ENCODE results near the gene TREML1.
"Not testable (repeated sequence)": the region's sequence is repeated elsewhere in the genome, so short reads cannot be mapped to it uniquely, and the experiment has no call there.

The TREML1 gene

GRCh38 chr6:41122373-41122772, 31.8 kb downstream of the TREML1 start:
- H3K4me2 ChIP-seq (ENCODE audit: low read length) = no peak overlapping the region
- H3K9ac ChIP-seq = no peak overlapping the region
- no peaks in the 10 kb centered on the region for H3K9me3 ChIP-seq (ENCODE audit: control insufficient read depth, low read length)
- no peaks in the 10 kb centered on the region for H3K4me1 ChIP-seq
- H3K27me3 ChIP-seq (ENCODE audit: control insufficient read depth, insufficient read depth, low read length) = no peaks in the 10 kb centered on the region
- H3K27ac ChIP-seq = no peak overlapping the region
- H3K79me2 ChIP-seq = no peaks in the 10 kb centered on the region
- H3K4me3 ChIP-seq (ENCODE audit: low read depth, low read length) = no peak overlapping the region
- H3K36me3 ChIP-seq (ENCODE audit: control insufficient read depth, insufficient read depth, low read length) = no peaks in the 10 kb centered on the region
- no peak for TF ChIP-seq CTCF (IDR thresholded peaks at IDR 0.05)
- H2AFZ ChIP-seq = no peak overlapping the region

GRCh38 chr6:41120058-41120457, 34.1 kb downstream of the TREML1 start:
- H3K79me2 ChIP-seq = no peaks in the 10 kb centered on the region
- TF ChIP-seq CTCF (IDR thresholded peaks at IDR 0.05) = no peak
- H3K4me2 ChIP-seq (ENCODE audit: low read length) = no peak overlapping the region
- H3K27me3 ChIP-seq (ENCODE audit: control insufficient read depth, insufficient read depth, low read length) = no peaks in the 10 kb centered on the region
- no peak overlapping the region for H2AFZ ChIP-seq
- H3K27ac ChIP-seq = no peak overlapping the region
- no peaks in the 10 kb centered on the region for H3K4me1 ChIP-seq
- H3K36me3 ChIP-seq (ENCODE audit: control insufficient read depth, insufficient read depth, low read length) = no peaks in the 10 kb centered on the region
- H3K9me3 ChIP-seq (ENCODE audit: control insufficient read depth, low read length) = no peaks in the 10 kb centered on the region
- no peak overlapping the region for H3K9ac ChIP-seq
- no peak overlapping the region for H3K4me3 ChIP-seq (ENCODE audit: low read depth, low read length)

- H3K4me2 ChIP-seq (ENCODE audit: low read length) = no peak overlapping the region
- H3K79me2 ChIP-seq = no peaks in the 10 kb centered on the region
- H3K36me3 ChIP-seq (ENCODE audit: control insufficient read depth, insufficient read depth, low read length) = no peaks in the 10 kb centered on the region
- no peaks in the 10 kb centered on the region for H3K4me1 ChIP-seq
- no peak overlapping the region for H3K9ac ChIP-seq
- no peaks in the 10 kb centered on the region for H3K9me3 ChIP-seq (ENCODE audit: control insufficient read depth, low read length)
- no peak overlapping the region for H3K27ac ChIP-seq
- TF ChIP-seq CTCF (IDR thresholded peaks at IDR 0.05) = no peak
- no peaks in the 10 kb centered on the region for H3K27me3 ChIP-seq (ENCODE audit: control insufficient read depth, insufficient read depth, low read length)
- H2AFZ ChIP-seq = no peak overlapping the region
- no peak overlapping the region for H3K4me3 ChIP-seq (ENCODE audit: low read depth, low read length)
Observed at GRCh38 chr6:41119508-41119907, 34.6 kb downstream of the TREML1 start.

- not testable (repeated sequence) for H2AFZ ChIP-seq; H3K4me2 ChIP-seq (ENCODE audit: low read length); H3K36me3 ChIP-seq (ENCODE audit: control insufficient read depth, insufficient read depth, low read length); H3K79me2 ChIP-seq; H3K27ac ChIP-seq; H3K4me1 ChIP-seq; H3K9me3 ChIP-seq (ENCODE audit: control insufficient read depth, low read length); H3K4me3 ChIP-seq (ENCODE audit: low read depth, low read length); H3K9ac ChIP-seq; H3K27me3 ChIP-seq (ENCODE audit: control insufficient read depth, insufficient read depth, low read length)
Observed at GRCh38 chr6:41115027-41115426, 39.1 kb downstream of the TREML1 start.

- Histone ChIP-seq H3K4me3 (ENCODE audit: low read depth, low read length) (no peak overlapping the region), H3K9ac (no peak overlapping the region), H3K36me3 (ENCODE audit: control insufficient read depth, insufficient read depth, low read length) (no peaks in the 10 kb centered on the region), H3K79me2 (no peaks in the 10 kb centered on the region), H3K4me1 (no peaks in the 10 kb centered on the region), H3K27me3 (ENCODE audit: control insufficient read depth, insufficient read depth, low read length) (no peaks in the 10 kb centered on the region), H3K27ac (no peak overlapping the region), H3K9me3 (ENCODE audit: control insufficient read depth, low read length) (no peaks in the 10 kb centered on the region), H2AFZ (no peak overlapping the region), H3K4me2 (ENCODE audit: low read length) (no peak overlapping the region)
- no peak for TF ChIP-seq CTCF (IDR thresholded peaks at IDR 0.05)
Observed at GRCh38 chr6:41111017-41111416, 43.1 kb downstream of the TREML1 start.

Data from parathyroid adenoma (tissue), 2 donors.